Measurements from ENCODE around the gene IL20RA. TPM values are rescaled to one million over a fixed set of nuclear protein-coding genes. Genes with fewer than 3 reads are reported as not detected.
A peak's percentile ranks its signal among the peaks of the same experiment; 100 is the strongest.

IL20RA gene
- total and polyA plus RNA-seq, 2 experiments from 2014 or later = 2.6 to 3.5 TPM

- TF ChIP-seq CREB1 (CRISPR knock-in tag; IDR thresholded peaks at IDR 0.05; ENCODE audit: low read depth) = no peak
- TF ChIP-seq, protein P1, sequence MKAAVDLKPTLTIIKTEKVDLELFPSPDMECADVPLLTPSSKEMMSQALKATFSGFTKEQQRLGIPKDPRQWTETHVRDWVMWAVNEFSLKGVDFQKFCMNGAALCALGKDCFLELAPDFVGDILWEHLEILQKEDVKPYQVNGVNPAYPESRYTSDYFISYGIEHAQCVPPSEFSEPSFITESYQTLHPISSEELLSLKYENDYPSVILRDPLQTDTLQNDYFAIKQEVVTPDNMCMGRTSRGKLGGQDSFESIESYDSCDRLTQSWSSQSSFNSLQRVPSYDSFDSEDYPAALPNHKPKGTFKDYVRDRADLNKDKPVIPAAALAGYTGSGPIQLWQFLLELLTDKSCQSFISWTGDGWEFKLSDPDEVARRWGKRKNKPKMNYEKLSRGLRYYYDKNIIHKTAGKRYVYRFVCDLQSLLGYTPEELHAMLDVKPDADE (IDR thresholded peaks at IDR 0.05) = no peak
Observed at GRCh38 chr6:137015943-137016342, 28.8 kb downstream of the IL20RA start (continued).

DNA sequence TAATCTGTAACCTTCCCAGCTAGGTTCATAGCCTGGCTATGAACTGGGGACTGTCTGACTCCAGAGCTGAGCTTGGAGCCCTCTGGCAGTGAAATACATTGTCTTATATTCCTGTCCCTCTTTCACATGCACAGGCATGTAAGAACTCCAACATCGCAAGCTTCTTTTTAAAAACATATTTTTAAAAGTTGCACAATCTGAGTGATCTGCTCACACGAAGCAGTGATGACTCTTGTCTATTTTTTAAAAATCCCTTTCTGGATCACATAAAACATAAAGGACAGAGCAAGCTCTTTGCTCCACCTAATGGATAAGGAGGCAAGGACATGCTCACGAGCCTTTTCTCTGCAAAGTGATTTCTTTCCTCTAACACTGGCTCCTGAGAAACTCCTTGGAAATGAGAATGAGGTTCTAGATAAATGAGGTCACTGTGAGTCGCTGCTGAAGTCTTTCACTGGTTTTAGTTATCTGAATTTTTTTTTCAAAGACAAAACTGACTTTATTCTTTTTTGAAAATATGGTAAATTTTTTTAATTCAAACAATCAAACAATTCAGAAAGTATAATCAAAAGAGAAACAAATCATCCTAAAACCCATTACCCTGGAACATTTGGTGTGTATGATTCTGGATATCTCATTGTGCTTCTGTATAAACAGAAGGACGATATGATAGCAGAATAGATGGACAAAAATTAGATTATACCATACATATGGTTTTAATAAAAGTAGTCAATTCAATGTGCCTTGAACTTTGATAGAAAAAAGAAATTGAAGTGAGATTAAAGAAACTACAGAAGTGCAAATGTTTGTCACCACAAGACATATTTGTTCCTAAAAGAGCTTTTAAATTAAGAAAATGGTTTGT, 30.8 kb downstream of the IL20RA start:
- no peaks in the 10 kb centered on the region for H3K27me3 Mint-ChIP-seq (ENCODE audit: insufficient read depth, low read depth, poor library complexity)
- ATAC-seq = peak; percentile 91
- no peak overlapping the region for H2AFZ ChIP-seq
- H3K27me3 ChIP-seq (ENCODE audit: insufficient read depth) = no peaks in the 10 kb centered on the region
- DNase-seq (ENCODE audit: low spot score) = peak; percentile 77
- no peaks in the 10 kb centered on the region for H4K20me1 ChIP-seq (replicated peaks; ENCODE audit: insufficient read depth)
- no peak overlapping the region for H3K4me3 ChIP-seq
- H3F3A ChIP-seq (replicated peaks; ENCODE audit: low read depth) = no peaks in the 10 kb centered on the region
- no peaks in the 10 kb centered on the region for H3K4me1 ChIP-seq (ENCODE audit: insufficient read depth)
- TF ChIP-seq ZNF331 (CRISPR knock-in tag; IDR thresholded peaks at IDR 0.05; ENCODE audit: low read depth) = no peak
- TF ChIP-seq POLR2AphosphoS5 (IDR thresholded peaks at IDR 0.05; ENCODE audit: low read depth) = no peak
- TF ChIP-seq, protein P2, sequence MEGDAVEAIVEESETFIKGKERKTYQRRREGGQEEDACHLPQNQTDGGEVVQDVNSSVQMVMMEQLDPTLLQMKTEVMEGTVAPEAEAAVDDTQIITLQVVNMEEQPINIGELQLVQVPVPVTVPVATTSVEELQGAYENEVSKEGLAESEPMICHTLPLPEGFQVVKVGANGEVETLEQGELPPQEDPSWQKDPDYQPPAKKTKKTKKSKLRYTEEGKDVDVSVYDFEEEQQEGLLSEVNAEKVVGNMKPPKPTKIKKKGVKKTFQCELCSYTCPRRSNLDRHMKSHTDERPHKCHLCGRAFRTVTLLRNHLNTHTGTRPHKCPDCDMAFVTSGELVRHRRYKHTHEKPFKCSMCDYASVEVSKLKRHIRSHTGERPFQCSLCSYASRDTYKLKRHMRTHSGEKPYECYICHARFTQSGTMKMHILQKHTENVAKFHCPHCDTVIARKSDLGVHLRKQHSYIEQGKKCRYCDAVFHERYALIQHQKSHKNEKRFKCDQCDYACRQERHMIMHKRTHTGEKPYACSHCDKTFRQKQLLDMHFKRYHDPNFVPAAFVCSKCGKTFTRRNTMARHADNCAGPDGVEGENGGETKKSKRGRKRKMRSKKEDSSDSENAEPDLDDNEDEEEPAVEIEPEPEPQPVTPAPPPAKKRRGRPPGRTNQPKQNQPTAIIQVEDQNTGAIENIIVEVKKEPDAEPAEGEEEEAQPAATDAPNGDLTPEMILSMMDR (conservative IDR thresholded peaks at IDR 0.05; ENCODE audit: low read depth in 2 of 2) = peak; percentile 74 to 78
- no peak for TF ChIP-seq CREB1 (CRISPR knock-in tag; IDR thresholded peaks at IDR 0.05; ENCODE audit: low read depth)
- TF ChIP-seq, protein P3, sequence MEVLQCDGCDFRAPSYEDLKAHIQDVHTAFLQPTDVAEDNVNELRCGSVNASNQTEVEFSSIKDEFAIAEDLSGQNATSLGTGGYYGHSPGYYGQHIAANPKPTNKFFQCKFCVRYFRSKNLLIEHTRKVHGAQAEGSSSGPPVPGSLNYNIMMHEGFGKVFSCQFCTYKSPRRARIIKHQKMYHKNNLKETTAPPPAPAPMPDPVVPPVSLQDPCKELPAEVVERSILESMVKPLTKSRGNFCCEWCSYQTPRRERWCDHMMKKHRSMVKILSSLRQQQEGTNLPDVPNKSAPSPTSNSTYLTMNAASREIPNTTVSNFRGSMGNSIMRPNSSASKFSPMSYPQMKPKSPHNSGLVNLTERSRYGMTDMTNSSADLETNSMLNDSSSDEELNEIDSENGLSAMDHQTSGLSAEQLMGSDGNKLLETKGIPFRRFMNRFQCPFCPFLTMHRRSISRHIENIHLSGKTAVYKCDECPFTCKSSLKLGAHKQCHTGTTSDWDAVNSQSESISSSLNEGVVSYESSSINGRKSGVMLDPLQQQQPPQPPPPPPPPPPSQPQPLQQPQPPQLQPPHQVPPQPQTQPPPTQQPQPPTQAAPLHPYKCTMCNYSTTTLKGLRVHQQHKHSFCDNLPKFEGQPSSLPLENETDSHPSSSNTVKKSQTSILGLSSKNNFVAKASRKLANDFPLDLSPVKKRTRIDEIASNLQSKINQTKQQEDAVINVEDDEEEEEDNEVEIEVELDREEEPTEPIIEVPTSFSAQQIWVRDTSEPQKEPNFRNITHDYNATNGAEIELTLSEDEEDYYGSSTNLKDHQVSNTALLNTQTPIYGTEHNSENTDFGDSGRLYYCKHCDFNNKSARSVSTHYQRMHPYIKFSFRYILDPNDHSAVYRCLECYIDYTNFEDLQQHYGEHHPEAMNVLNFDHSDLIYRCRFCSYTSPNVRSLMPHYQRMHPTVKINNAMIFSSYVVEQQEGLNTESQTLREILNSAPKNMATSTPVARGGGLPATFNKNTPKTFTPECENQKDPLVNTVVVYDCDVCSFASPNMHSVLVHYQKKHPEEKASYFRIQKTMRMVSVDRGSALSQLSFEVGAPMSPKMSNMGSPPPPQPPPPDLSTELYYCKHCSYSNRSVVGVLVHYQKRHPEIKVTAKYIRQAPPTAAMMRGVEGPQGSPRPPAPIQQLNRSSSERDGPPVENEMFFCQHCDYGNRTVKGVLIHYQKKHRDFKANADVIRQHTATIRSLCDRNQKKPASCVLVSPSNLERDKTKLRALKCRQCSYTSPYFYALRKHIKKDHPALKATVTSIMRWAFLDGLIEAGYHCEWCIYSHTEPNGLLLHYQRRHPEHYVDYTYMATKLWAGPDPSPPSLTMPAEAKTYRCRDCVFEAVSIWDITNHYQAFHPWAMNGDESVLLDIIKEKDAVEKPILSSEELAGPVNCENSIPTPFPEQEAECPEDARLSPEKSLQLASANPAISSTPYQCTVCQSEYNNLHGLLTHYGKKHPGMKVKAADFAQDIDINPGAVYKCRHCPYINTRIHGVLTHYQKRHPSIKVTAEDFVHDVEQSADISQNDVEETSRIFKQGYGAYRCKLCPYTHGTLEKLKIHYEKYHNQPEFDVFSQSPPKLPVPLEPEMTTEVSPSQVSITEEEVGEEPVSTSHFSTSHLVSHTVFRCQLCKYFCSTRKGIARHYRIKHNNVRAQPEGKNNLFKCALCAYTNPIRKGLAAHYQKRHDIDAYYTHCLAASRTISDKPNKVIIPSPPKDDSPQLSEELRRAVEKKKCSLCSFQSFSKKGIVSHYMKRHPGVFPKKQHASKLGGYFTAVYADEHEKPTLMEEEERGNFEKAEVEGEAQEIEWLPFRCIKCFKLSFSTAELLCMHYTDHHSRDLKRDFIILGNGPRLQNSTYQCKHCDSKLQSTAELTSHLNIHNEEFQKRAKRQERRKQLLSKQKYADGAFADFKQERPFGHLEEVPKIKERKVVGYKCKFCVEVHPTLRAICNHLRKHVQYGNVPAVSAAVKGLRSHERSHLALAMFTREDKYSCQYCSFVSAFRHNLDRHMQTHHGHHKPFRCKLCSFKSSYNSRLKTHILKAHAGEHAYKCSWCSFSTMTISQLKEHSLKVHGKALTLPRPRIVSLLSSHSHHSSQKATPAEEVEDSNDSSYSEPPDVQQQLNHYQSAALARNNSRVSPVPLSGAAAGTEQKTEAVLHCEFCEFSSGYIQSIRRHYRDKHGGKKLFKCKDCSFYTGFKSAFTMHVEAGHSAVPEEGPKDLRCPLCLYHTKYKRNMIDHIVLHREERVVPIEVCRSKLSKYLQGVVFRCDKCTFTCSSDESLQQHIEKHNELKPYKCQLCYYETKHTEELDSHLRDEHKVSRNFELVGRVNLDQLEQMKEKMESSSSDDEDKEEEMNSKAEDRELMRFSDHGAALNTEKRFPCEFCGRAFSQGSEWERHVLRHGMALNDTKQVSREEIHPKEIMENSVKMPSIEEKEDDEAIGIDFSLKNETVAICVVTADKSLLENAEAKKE (CRISPR knock-in tag; IDR thresholded peaks at IDR 0.05) = no peak
- no peak for TF ChIP-seq EZH2 (IDR thresholded peaks at IDR 0.05; ENCODE audit: low read depth, unreplicated experiment)
- no peaks in the 10 kb centered on the region for H3K9me3 Mint-ChIP-seq
- H3K9me2 ChIP-seq (ENCODE audit: insufficient read depth) = no peaks in the 10 kb centered on the region
- no peaks in the 10 kb centered on the region for H3K36me3 Mint-ChIP-seq (ENCODE audit: low read depth)
- no peak overlapping the region for H3K27ac ChIP-seq (ENCODE audit: low read depth)
- no peaks in the 10 kb centered on the region for H3K36me3 ChIP-seq (ENCODE audit: insufficient read depth)
- H3K4me3 Mint-ChIP-seq = no peak overlapping the region
- peaks cover 3% of the 10 kb centered on the region; the same call in 2 of the 3 replicates for H3K4me1 Mint-ChIP-seq
- H3K79me2 ChIP-seq (replicated peaks; ENCODE audit: insufficient read depth) = no peaks in the 10 kb centered on the region
- no peak overlapping the region for H3K27ac Mint-ChIP-seq
- H3K4me2 ChIP-seq = no peak overlapping the region
